ENCODE results near the gene ETV4. TPM values are rescaled to one million over a fixed set of nuclear protein-coding genes. Genes with fewer than 3 reads are reported as not detected.

The ETV4 gene
- total RNA-seq, 1 experiment from 2014 or later = 195 TPM

DNA sequence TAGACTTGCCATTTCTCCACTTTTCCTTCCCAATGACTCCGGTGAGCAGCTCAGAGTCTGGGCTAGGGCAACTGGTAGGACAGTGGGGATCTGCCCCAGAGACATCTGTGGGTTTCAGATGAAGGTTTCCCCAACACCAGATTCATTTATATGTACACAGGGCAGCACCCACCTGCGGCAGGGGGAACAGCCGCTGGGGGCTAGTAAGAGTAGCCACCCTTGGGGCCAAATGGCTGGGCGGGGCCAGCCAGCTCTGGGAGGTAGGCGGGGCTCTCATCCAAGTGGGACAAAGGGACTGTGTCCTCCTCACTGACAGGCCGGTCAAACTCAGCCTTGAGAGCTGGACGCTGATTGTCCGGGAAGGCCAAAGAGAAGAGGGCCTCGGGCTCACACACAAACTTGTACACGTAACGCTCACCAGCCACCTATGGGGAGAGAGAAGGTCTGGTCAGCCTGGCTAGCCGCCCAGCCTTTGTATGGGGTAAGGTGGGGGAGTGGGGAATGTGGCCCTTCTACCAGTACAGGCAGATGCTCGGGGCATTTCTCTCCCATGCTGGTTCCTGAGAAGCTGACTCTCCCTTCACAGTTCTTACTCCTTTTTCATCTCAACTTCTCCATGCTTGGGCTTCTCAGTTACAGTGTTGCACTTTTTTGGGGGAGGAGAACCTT lies 17.7 kb downstream of the ETV4 start:
- H3K36me3 Mint-ChIP-seq = peaks cover 32% of the 10 kb centered on the region
- no peaks in the 10 kb centered on the region for H3K27me3 Mint-ChIP-seq (ENCODE audit: low read depth)
- CTCF ChIA-PET = interaction anchor here (0.5 to 1.9 kb wide), 2 partner anchors 9 to 238 kb away, joined by 3 to 5 read pairs; no protein-coding TSS in a partner anchor
- no peaks in the 10 kb centered on the region for H3K9me3 Mint-ChIP-seq
- no peak for DNase-seq (ENCODE audit: low spot score)
- no peak for TF ChIP-seq TEAD1 (CRISPR knock-in tag; IDR thresholded peaks at IDR 0.05)
- TF ChIP-seq, protein P1, sequence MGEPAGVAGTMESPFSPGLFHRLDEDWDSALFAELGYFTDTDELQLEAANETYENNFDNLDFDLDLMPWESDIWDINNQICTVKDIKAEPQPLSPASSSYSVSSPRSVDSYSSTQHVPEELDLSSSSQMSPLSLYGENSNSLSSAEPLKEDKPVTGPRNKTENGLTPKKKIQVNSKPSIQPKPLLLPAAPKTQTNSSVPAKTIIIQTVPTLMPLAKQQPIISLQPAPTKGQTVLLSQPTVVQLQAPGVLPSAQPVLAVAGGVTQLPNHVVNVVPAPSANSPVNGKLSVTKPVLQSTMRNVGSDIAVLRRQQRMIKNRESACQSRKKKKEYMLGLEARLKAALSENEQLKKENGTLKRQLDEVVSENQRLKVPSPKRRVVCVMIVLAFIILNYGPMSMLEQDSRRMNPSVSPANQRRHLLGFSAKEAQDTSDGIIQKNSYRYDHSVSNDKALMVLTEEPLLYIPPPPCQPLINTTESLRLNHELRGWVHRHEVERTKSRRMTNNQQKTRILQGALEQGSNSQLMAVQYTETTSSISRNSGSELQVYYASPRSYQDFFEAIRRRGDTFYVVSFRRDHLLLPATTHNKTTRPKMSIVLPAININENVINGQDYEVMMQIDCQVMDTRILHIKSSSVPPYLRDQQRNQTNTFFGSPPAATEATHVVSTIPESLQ (CRISPR knock-in tag; IDR thresholded peaks at IDR 0.05) = no peak
- TF ChIP-seq MXD4 (CRISPR knock-in tag; IDR thresholded peaks at IDR 0.05; ENCODE audit: borderline replicate concordance) = no peak
- no peak for TF ChIP-seq ELF4 (CRISPR knock-in tag; IDR thresholded peaks at IDR 0.05; ENCODE audit: low read depth)
- TF ChIP-seq ZNF219 (CRISPR knock-in tag; IDR thresholded peaks at IDR 0.05; ENCODE audit: borderline replicate concordance) = no peak
- TF ChIP-seq, protein P2, sequence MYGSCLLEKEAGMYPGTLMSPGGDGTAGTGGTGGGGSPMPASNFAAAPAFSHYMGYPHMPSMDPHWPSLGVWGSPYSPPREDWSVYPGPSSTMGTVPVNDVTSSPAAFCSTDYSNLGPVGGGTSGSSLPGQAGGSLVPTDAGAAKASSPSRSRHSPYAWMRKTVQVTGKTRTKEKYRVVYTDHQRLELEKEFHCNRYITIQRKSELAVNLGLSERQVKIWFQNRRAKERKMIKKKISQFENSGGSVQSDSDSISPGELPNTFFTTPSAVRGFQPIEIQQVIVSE (CRISPR knock-in tag; IDR thresholded peaks at IDR 0.05; ENCODE audit: borderline replicate concordance) = no peak
- TF ChIP-seq ZNF416 (CRISPR knock-in tag; IDR thresholded peaks at IDR 0.05) = no peak
- TF ChIP-seq, protein P3, sequence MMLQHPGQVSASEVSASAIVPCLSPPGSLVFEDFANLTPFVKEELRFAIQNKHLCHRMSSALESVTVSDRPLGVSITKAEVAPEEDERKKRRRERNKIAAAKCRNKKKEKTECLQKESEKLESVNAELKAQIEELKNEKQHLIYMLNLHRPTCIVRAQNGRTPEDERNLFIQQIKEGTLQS (CRISPR knock-in tag; conservative IDR thresholded peaks at IDR 0.05) = no peak
- TF ChIP-seq, protein P4, sequence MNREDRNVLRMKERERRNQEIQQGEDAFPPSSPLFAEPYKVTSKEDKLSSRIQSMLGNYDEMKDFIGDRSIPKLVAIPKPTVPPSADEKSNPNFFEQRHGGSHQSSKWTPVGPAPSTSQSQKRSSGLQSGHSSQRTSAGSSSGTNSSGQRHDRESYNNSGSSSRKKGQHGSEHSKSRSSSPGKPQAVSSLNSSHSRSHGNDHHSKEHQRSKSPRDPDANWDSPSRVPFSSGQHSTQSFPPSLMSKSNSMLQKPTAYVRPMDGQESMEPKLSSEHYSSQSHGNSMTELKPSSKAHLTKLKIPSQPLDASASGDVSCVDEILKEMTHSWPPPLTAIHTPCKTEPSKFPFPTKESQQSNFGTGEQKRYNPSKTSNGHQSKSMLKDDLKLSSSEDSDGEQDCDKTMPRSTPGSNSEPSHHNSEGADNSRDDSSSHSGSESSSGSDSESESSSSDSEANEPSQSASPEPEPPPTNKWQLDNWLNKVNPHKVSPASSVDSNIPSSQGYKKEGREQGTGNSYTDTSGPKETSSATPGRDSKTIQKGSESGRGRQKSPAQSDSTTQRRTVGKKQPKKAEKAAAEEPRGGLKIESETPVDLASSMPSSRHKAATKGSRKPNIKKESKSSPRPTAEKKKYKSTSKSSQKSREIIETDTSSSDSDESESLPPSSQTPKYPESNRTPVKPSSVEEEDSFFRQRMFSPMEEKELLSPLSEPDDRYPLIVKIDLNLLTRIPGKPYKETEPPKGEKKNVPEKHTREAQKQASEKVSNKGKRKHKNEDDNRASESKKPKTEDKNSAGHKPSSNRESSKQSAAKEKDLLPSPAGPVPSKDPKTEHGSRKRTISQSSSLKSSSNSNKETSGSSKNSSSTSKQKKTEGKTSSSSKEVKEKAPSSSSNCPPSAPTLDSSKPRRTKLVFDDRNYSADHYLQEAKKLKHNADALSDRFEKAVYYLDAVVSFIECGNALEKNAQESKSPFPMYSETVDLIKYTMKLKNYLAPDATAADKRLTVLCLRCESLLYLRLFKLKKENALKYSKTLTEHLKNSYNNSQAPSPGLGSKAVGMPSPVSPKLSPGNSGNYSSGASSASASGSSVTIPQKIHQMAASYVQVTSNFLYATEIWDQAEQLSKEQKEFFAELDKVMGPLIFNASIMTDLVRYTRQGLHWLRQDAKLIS (CRISPR knock-in tag; IDR thresholded peaks at IDR 0.05; ENCODE audit: borderline replicate concordance) = no peak
- no peak for TF ChIP-seq MYBL2 (CRISPR knock-in tag; IDR thresholded peaks at IDR 0.05)
- TF ChIP-seq, protein P5, sequence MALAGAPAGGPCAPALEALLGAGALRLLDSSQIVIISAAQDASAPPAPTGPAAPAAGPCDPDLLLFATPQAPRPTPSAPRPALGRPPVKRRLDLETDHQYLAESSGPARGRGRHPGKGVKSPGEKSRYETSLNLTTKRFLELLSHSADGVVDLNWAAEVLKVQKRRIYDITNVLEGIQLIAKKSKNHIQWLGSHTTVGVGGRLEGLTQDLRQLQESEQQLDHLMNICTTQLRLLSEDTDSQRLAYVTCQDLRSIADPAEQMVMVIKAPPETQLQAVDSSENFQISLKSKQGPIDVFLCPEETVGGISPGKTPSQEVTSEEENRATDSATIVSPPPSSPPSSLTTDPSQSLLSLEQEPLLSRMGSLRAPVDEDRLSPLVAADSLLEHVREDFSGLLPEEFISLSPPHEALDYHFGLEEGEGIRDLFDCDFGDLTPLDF (CRISPR knock-in tag; IDR thresholded peaks at IDR 0.05) = no peak
- no peak for TF ChIP-seq IRF2 (CRISPR knock-in tag; IDR thresholded peaks at IDR 0.05; ENCODE audit: borderline replicate concordance, low read depth)
- TF ChIP-seq, protein P6, sequence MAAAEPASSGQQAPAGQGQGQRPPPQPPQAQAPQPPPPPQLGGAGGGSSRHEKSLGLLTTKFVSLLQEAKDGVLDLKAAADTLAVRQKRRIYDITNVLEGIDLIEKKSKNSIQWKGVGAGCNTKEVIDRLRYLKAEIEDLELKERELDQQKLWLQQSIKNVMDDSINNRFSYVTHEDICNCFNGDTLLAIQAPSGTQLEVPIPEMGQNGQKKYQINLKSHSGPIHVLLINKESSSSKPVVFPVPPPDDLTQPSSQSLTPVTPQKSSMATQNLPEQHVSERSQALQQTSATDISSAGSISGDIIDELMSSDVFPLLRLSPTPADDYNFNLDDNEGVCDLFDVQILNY (CRISPR knock-in tag; IDR thresholded peaks at IDR 0.05) = no peak
- no peak for TF ChIP-seq CREM (CRISPR knock-in tag; IDR thresholded peaks at IDR 0.05)
- H3K4me1 Mint-ChIP-seq = peaks cover 79% of the 10 kb centered on the region
- ATAC-seq = no peak
- POLR2A ChIA-PET = interaction anchor here (0.5 to 2.2 kb wide), 4 partner anchors 13 to 199 kb away, joined by 3 to 6 read pairs (median 4); partner anchors contain the start of gene ETV4
- no peak overlapping the region for H3K4me3 Mint-ChIP-seq
- peak overlapping the region; percentile 80 for H3K27ac Mint-ChIP-seq
